ENCODE measurements around the gene C2CD5. TPM values are rescaled to one million over a fixed set of nuclear protein-coding genes. Genes with fewer than 3 reads are reported as not detected.

The C2CD5 gene
- total RNA-seq, 4 donors from 2014 or later = 47.9 to 123 (median 63.6) TPM

- no peak overlapping the region for H3K27ac ChIP-seq
- no peak for DNase-seq
- in situ Hi-C loops (cut with MboI; ENCODE audit: low pct_ligation_motif_present in 1 of 4, low pct_unique_long_range_greater_than_20kb in 1 of 4, low sequenced_read_pairs in 3 of 4) = no loop called here
- H3K27me3 ChIP-seq = no peaks in the 10 kb centered on the region
- H3K36me3 ChIP-seq = peaks cover 0 to 20% (median 4%) of the 10 kb centered on the region in 4 donors
- 56 to 62% methylated on average over 2 of the region's 2 CpGs for WGBS, 2 donors (ENCODE audit: low coverage in 1 of 2)
- no peaks in the 10 kb centered on the region for H3K9me3 ChIP-seq
- no peak for TF ChIP-seq POLR2A (IDR thresholded peaks at IDR 0.05)
- TF ChIP-seq POLR2AphosphoS5 (IDR thresholded peaks at IDR 0.05) = no peak
- no peak for TF ChIP-seq CTCF (IDR thresholded peaks at IDR 0.05)
- TF ChIP-seq EP300 (IDR thresholded peaks at IDR 0.05; ENCODE audit: low read depth) = no peak
- intact Hi-C loops (cut with DNase I; ENCODE audit: low total_unique reads) = no loop called here
- peaks cover 0 to 3% (median 0%) of the 10 kb centered on the region in 4 donors for H3K4me1 ChIP-seq
- no peak overlapping the region for H3K4me3 ChIP-seq
These were observed 66.5 kb downstream of the C2CD5 start for GRCh38 chr12:22477894-22478287.

GRCh38 chr12:22477166-22477893 is 67.0 kb downstream of the C2CD5 start:
- no peak overlapping the region for H3K27ac ChIP-seq
- H3K36me3 ChIP-seq = peaks cover 0 to 22% (median 4%) of the 10 kb centered on the region in 4 donors
- intact Hi-C loops (cut with DNase I; ENCODE audit: low total_unique reads) = no loop called here
- no peak for TF ChIP-seq POLR2AphosphoS5 (IDR thresholded peaks at IDR 0.05)
- TF ChIP-seq EP300 (IDR thresholded peaks at IDR 0.05; ENCODE audit: low read depth) = no peak
- no peak for TF ChIP-seq POLR2A (IDR thresholded peaks at IDR 0.05)
- TF ChIP-seq CTCF (IDR thresholded peaks at IDR 0.05) = no peak
- in situ Hi-C loops (cut with MboI; ENCODE audit: low pct_ligation_motif_present in 1 of 4, low pct_unique_long_range_greater_than_20kb in 1 of 4, low sequenced_read_pairs in 3 of 4) = no loop called here
- no peaks in the 10 kb centered on the region for H3K9me3 ChIP-seq
- WGBS, 2 donors (ENCODE audit: low coverage in 1 of 2) = 87 to 95% methylated on average over 4 of the region's 4 CpGs
- H3K4me1 ChIP-seq = peaks cover 0 to 3% (median 0%) of the 10 kb centered on the region in 4 donors
- no peak for DNase-seq
- H3K4me3 ChIP-seq = no peak overlapping the region
- no peaks in the 10 kb centered on the region for H3K27me3 ChIP-seq

DNA sequence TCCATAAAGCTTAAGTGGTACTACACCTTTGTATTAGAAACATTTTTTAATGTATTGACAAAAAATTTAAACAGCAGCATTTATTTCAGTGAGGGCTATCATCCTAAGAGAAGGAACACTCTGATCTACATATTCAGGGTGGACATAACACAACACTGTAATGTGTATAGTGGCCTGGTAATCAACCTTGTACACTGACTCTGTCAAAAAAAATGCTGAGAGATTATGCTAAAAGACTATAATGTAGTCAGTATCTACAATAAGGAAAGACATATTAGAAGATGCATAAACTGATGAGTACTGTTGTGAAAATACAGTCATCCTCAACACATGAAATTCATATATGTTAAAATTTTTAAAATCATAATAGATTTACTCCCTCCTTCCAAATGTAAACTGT is 68.2 kb downstream of the C2CD5 start:
- no peak for DNase-seq
- H3K4me3 ChIP-seq = no peak overlapping the region
- H3K4me1 ChIP-seq = peaks cover 0 to under 1% (median 0%) of the 10 kb centered on the region in 4 donors
- intact Hi-C loops (cut with DNase I; ENCODE audit: low total_unique reads) = no loop called here
- peaks cover 0 to 30% (median 3%) of the 10 kb centered on the region in 4 donors for H3K36me3 ChIP-seq
- in situ Hi-C loops (cut with MboI; ENCODE audit: low pct_ligation_motif_present in 1 of 4, low pct_unique_long_range_greater_than_20kb in 1 of 4, low sequenced_read_pairs in 3 of 4) = no loop called here
- no peaks in the 10 kb centered on the region for H3K27me3 ChIP-seq
- H3K27ac ChIP-seq = no peak overlapping the region
- no peaks in the 10 kb centered on the region for H3K9me3 ChIP-seq
- TF ChIP-seq CTCF (IDR thresholded peaks at IDR 0.05) = no peak
- TF ChIP-seq POLR2A (IDR thresholded peaks at IDR 0.05) = no peak
- TF ChIP-seq EP300 (IDR thresholded peaks at IDR 0.05; ENCODE audit: low read depth) = no peak
- no peak for TF ChIP-seq POLR2AphosphoS5 (IDR thresholded peaks at IDR 0.05)

- no peaks in the 10 kb centered on the region for H3K9me3 ChIP-seq
- no peak overlapping the region for H3K27ac ChIP-seq
- H3K4me1 ChIP-seq = no peaks in the 10 kb centered on the region
- in situ Hi-C loops (cut with MboI; ENCODE audit: low pct_ligation_motif_present in 1 of 4, low pct_unique_long_range_greater_than_20kb in 1 of 4, low sequenced_read_pairs in 3 of 4) (loop anchor here in 2 of 4 donors (25.0 kb wide), 2 partner anchors 388 to 763 kb away; no protein-coding TSS in a partner anchor), intact Hi-C loops (cut with DNase I; ENCODE audit: low total_unique reads) (no loop called here)
- DNase-seq = no peak
- H3K4me3 ChIP-seq = no peak overlapping the region
- WGBS, 2 donors (ENCODE audit: low coverage in 1 of 2) = 86 to 89% methylated on average over 5 of the region's 5 CpGs
- H3K27me3 ChIP-seq = no peaks in the 10 kb centered on the region
- H3K36me3 ChIP-seq = peaks cover 0 to 32% (median 7%) of the 10 kb centered on the region in 4 donors
- TF ChIP-seq POLR2A (IDR thresholded peaks at IDR 0.05) = no peak
- no peak for TF ChIP-seq CTCF (IDR thresholded peaks at IDR 0.05)
- TF ChIP-seq EP300 (IDR thresholded peaks at IDR 0.05; ENCODE audit: low read depth) = no peak
- TF ChIP-seq POLR2AphosphoS5 (IDR thresholded peaks at IDR 0.05) = no peak
These were observed 69.2 kb downstream of the C2CD5 start for GRCh38 chr12:22474970-22475720.

Measured in transverse colon (tissue), 4 donors.